Activated CD4-positive, alpha-beta T cell treated with anti-CD3 and anti-CD28 coated beads, Interleukin-2, Interleukin-6, amounts not matched to agents 100 ng/mL and 50 ng/mL, durations not matched to agents 16 hours and 8 hours (primary cell): Measurements from ENCODE around the gene OGDH.
A peak's percentile ranks its signal among the peaks of the same experiment; 100 is the strongest.
"Not testable (repeated sequence)": the region's sequence is repeated elsewhere in the genome, so short reads cannot be mapped to it uniquely, and the experiment has no call there.

Source experiments
- DNase-seq: peaks from one replicate; pipeline ENCODE4 v3.0.0-alpha.2; 2020

OGDH gene

DNA sequence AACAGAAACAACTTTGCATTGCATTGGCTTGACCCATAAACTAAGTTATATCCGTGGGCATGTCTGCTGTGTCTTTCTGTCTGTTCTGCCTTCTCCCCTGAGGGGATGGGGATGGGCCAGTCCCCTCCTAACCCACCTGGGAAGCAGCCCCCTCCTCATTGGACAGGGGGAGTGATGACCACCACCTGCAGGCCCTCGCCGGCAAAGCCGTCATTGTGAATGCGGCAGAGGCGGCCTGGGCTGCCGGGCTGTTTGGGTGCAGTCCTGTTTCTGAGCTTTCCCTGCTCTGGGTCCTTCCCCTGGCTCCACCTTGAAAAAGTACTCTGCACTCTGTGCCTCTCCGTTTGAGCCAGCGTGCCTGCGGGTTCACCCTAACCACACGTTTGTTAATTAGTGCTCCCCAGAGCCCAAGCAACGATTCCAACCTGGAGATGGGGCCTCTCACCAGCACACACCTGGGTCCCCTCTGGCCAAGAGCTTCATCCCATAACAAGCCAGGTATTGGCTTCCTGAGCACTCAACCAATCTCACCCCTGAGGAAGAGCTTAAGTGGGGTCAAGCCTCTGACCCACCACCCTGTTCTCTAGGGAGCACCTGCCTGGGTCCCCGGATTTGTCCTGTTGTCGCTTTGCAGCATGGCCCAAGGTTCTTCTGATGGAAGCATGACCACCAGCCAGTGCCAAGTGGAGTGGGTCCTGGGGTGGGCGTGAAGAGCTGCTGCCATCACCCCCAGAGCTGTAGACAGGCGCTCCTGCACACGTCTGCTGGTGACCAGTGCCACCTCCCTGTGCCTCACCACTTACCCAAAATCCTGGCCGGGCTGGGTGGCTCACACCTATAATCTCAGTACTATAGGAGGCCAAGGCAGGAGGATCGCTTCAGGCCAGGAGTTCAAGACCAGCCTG lies 102.8 kb downstream of the OGDH start:
- DNase-seq: no peak

DNA sequence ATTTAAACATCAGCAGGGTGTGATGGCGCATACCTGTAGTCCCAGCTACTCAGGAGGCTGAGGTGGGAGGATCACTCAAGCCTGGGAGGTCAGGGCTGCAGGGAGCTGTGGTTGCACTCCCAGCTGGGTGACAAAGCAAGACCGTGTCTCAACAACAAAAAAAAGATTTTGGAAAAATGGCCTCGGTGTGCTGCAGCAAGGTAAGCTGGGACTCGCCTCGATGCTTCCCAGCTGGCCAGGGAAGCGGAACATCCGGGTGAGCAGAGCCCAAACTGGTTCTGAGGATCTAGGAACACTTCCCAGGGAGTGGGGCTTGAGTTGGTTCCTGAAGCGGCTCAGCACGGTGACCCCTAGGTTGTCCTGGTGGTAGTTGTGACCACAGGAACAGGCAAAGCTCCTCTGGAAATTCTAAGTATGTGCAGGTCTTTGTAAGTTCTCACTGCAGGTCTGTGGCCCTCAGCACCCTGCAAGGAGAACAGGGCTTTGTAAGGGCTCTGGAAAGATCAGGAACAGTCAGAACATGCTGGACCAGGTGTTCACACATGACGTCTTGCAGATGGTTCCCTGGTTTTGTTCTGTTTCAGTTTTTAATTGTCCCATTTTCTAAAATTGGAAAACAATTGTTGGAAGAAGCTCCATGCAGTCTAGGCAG lies 103.6 kb downstream of the OGDH start:
- no peak for DNase-seq

DNA sequence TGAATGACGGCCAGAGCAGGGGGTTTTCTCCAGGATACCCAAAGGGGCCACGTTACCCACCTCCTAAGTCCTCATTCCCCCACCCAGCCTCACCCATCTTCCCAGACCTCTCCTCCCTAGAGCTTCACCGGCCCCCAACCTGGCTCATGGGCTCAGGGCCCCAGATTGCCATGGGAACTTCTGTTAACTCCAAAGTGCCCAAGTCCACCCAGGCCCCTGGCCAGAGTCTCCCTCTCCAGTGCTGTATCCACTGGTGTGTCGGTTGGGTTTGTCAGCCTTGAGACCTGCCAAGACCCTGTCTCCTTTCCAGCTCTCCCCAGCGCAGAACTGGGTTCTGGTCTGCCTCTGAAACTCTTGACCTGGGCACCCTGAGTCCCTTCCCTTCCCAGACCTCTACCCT lies 105.1 kb downstream of the OGDH start:
- no peak for DNase-seq

DNA sequence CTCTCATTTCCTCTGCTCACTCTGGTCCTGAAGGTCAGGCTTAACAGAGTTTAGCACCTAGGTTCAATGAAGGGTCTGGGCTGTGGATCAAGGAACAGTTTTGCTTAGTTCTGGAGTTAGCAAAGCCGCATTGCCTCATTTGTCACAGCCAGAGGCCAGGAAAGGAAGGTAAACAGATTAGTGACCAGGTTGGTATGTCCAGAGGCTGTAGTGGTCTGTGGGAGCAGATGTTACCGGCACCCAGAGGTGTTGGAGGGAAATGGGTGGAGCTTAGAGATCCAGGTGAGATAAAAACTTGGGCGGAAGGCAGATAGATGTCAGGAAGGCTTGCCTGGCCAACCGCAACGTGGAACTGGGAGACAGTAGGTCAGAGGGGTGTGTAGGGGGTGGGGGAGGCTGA lies 105.6 kb downstream of the OGDH start:
- no peak for DNase-seq

DNA sequence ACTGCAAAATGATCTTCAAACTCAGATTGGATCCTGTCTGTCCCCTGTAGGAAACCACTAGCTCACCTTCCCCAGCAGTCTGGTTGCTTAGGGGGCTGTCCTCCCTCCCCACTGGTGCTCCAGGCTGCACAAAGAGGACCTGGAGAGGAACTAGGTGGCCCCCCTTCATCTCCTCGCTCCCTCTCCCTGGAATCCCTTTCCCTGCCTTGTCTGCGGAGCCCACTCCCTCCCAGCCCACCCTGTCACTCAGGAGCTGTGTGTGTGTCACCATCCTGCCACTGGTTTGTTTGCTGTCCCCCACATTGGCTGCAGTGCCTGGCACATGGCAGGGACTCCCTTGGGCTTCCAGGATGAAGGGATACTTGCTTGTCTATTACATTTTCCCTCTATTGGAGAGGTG lies 106.7 kb downstream of the OGDH start:
- no peak for DNase-seq

DNA sequence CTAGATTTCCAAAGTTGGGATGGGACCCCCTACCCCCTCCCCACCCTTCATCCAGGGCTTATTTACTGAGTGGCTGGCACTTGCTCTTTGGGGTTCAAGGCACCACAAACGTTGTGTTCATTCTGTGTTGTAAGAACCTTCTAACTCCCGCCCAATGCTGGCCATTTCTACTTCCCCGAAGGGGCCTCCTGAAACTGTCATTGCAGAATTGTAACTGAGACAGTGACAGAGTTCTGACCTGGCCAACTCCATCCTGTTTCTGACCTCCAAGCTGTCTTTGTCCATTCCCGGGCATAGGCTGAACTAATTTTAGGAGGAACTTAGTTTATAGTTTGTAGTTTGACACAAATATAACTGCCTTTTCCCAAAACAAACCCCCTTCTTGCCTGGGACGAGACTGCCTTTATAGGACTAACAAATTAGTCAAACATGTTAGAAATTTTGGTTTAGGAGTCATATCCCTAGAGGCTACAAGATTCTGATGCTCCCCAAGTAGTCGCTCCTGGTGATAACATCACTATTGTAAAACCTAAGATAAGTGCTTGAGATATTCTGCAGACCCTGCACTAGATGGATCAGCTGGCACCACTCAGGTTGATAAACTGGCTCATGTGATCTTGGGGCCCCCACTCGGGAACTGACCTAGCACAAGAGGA lies 107.4 kb downstream of the OGDH start:
- no peak for DNase-seq

DNA sequence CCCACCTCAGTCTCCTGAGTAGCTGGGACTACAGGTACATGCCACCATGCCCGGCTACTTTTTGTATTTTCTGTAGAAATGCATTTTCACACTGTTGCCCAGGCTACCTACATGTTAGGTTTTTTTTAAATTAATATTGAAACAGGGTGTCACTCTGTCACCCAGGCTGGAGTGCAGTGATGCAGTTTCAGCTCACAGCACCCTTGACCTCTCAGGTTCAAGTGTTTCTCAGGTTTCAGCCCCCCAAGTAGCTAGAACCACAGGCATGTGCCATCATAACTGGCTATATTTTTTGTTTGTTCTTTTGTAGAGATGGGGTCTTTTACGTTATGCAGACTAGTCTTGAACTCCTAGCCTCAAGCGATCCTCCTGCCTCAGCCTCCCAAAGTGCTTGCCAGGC lies 109.8 kb downstream of the OGDH start:
- DNase-seq: no peak

DNA sequence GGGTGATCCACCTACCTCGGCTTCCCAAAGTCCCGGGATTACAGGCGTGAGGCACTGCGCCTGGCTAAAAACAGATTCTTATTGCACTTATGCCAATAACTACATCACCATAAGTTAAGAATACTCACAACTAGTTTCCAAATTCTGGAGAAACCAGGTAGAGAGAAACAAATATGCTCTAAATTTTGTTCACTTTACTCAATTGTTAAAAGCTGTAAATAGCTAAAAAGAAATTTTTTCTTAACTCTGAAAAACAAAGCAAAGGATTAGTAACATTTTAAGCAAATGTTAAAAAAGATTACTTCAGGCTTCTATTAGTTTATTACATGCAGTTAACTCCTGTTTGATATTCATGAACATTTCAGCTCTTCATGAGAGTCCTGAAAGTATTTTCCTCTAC lies 113.9 kb downstream of the OGDH start:
- DNase-seq: no peak

DNA sequence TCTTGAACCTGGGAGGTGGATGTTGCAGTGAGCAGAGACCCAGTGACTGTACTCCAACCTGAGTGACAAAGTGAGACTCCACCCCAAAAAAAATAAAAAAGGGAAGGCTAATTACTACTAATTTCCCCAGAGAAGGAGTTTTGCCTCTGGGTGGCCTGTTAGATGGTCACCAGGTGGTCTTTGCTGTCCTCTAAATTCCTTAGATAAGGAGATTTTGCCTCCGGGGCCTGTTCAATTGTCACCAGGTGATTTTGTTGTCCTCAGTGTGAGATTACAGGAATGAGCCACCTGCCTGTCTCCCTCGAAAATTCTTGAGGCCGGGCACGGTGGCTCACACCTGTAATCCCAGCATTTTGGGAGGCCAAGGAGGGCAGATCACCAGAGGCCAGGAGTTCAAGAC lies 117.8 kb downstream of the OGDH start:
- no peak for DNase-seq

DNA sequence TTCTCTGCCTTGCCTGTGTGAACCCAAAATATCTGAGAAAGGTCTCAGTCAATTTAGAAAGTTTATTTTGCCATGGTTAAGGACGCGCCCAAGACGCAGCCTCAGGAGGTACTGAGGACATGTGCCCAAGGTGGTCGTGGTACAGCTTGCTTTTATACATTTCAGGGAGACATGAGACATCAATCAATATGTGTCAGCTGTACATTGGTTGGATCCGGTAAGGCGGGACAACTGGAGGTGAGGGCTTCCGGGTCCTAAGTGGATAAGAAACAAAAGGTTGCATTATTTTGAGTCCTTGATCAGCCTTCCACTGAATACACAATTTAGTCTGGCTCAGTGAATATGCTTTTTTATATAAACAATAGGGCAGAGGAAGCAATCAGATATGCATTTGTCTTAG lies 119.8 kb downstream of the OGDH start:
- not testable (repeated sequence) for DNase-seq

DNA sequence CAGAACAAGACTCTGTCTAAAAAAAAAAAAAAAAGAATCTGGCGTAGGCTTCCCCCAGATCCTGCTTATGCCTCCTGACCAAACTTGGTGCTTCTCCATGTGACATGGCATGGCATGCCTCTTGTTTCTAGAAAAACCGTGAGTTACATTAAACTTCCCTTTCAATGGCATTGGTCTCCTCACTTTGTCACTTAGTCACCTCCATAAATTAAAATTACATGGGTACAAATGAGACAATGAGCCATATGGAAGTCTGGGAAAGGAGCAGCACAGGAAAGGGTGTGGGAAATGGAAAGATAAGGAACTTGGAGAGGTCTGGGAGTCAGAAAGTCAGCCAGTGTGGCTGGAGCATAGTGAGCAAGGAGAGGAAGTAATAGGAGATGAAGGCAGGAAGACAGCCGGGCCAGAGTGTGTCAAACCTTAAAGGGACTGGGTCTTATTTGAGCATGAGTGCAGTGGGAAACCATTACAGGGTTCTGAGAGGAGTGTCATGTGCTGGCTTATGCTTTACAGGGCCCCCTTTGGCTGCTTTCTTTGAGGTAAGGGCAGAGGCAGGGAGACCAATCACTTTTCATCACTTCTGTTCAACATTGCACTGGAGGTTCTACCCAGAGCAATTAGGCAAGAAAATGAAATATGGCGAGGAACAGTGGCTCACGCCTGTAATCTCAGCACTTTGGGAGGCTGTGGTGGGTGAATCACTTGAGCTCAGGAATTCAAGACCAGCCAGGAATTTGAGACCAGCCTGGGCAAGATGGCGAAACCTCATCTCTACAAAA lies 120.9 kb downstream of the OGDH start:
- DNase-seq: no peak

DNA sequence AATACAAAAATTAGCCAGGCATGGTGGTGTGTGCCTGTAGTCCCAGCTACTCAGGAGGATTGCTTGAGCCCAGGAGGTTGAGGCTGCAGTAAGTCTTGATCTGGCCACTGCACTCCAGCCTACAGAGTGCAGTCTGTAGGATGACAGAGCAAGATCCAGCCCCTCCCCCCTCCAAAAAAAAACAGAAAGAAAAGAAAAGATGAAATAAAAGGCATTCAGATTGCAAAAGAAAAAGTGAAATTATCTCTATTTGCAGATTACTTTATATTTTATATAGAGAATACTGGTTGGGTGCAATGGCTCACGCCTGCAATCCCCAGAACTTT lies 121.5 kb downstream of the OGDH start:
- DNase-seq: no peak

DNA sequence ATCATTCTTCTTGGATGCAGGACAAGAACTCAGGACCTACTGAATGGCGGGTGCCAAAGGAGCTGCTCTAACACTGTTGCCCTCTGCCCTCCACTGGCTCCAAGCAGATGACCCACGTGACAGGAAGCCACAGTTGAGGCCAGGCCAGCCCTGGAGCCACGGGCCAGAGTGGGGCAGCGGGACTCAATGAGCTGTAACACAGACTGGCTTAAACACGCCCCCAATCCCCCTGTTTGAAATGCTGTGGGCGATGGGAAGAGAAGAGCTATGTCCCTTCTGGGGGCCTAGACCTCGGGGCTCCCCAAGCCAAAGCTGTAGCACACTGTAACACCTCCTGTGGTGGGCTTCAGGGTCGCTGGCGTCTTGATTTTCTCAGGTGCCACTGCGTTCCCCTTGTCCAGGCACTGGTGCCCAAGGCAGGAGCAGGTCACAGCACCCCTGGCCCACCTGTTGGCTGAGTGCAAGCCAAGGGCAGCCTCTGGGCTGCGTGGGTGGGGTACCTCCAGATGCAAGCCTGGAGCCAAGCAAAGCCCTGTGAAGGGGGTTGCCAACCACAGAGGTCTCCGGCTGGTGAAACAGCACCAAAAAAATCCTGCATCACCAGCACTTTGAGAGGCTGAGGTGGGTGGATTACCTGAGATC lies 123.6 kb downstream of the OGDH start:
- no peak for DNase-seq

DNA sequence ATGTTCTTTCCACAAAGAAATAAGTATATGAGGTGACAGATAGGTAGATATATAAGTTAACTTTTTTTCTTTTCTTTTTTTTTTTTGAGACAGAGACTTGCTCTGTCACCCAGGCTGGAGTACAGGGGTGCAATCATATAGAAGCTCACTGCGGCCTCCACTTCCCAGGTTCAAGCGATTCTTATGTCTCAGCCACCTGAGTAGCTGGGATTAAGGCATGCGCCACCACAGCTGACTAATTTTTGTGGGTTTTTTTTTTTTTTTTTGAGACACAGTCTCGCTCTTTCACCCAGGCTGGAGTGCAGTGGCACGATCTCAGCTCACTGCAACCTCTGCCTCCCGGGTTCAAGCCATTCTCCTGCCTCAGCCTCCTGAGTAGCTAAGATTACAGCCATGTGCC lies 126.5 kb downstream of the OGDH start:
- DNase-seq: not testable (repeated sequence)

DNA sequence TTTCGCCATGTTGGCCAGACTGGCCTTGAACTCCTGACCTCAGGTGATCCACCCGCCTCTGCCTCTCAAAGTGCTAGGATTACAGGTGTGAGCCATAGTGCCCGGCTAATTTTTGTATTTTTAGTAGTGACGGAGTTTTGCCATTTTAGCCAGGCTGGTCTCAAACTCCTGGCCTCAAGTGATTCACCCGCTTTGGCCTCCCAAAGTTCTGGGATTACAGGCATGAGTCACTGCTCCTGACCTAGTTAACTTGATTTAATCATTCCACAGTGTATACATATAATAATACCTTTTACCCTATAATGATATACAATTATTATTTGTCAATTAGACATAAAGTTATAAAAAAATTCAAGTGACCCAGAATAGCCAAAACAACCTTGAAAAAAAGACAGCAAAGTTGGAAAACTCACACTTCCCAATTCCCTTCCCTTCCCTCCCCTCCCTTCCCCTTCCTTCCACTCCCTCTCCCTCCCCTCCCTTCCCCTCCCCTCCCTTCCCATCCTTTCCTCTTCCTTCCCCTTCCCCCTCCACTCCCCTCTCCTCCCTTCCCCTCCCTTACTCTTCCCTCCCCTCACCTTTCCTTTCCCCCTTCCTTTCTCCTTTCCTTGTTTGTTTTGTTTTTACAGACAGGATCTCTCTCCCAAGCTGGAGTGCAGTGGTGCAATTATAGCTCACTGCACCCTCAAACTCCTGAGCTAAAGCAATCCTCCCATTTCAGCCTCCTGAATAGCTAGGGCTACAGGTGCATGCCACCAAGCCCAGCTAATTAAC lies 127.5 kb downstream of the OGDH start:
- DNase-seq: no peak

DNA sequence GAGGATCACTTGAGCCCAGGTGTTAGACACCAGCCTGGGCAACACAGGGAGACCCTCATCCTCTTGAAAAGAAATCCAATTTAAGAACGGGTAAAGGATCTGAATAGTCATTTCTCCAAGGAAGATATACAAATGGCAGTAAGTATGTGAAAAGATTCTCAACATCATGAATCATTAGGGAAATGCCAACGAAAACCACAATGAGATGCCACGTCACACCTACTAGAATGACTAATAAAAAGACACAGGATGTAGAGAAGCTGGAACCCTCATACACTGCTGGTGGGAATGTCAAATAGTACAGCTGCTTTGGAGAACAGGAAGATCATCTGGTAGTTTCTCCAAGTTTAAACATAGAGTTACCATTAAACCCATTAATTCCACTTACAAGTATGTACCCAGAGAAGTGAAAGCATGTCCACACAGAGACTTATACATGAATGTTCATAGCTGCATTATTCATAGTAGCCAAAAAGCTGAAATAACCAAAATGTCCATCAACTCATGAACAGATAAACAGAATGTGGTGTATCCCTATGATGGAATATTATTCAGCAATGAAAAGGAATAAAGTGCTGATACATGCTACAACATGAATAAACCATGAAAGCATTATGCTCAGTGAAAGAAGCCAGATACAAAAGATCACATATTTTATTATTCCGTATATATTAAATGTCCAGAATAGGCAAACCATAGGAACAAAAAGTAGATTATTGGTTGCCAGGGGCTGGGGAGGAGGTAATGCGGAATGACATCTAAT lies 129.2 kb downstream of the OGDH start:
- DNase-seq: peak; percentile 86

DNA sequence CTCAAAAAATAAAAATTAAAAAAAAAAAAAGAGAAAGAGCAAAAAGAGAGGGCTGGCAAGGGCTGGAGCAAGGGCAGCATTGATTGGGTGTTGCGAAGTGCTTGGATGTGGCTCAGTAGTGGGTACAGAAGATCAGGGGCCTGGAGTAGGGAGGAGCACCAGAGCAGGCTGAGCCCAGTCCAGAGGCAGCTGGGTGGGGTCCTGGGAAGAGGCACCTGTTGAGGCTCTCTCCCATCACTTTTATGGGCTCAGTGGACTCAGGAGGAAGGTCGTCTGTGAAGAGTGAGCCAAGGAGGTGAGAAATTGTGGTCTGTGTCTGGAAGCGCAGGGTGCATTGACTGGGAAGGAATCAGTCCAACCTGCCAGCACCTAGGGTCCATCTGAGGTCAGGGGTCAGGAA lies 130.5 kb downstream of the OGDH start:
- no peak for DNase-seq

DNA sequence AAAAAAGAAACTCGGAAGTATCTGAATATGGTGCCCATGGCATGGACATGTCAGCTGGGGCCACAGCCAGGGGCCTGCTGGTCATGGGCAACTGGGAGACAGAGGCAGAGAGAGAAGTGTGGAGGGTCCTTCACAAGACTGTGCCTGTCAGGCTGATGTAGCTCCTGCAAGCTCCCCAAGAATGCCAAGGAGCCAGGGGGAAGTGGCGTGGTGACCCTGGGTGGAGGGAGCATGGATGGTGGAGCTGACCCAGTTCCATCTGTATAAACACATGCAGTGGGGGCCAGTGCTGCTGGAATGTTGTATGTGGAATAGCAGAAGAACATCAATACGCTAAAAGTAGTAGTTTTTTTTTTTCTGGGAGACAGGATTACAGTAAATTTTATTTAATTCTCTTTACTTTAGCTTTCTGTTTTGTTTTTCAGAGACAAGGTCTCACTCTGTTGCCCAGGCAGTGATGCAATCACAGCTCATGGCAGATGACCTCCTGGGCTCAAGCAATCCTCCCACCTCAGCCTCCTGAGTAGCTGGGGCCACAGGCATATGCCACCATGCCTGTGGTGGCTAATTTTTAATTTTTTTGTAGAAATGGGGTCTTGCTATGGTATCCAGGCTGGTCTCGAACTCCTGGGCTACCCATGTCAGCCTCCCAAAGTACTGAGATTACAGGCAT lies 131.8 kb downstream of the OGDH start:
- DNase-seq: no peak

DNA sequence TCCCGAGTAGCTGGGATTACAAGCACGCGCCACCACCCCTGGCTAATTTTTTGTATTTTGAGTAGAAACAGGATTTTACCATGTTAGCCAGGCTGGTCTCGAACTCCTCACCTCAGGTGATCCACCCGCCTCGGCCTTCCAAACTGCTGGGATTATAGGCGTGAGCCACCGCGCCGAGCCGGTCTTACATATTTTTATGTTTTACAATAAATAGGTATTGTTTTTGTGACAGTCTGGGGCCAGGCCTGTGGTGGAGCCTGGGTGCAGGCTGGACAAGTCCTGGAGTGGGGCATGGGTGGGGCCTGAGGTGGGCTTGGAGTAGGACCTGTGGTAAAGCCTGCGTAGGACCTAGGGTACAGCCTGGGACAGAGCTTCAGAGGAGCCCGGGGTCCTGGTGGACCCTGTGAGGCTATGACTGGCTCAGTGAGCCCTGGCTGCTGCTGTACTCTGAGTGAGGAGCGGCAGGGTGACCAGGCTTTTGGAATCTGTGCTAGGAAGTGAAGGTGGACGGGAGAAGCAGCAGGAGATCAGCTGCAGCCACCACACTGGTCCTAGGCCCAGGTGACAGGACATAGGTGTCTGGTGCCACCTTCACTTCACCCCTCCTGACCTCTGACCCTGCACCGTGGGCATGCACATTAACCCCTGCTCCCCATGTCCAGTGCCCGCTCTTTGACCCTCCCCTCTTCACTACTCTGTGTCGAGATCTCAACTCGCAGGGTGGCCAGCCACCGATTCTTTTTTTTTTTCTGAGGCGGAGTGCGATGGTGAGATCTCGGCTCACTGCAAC lies 132.6 kb downstream of the OGDH start:
- no peak for DNase-seq

DNA sequence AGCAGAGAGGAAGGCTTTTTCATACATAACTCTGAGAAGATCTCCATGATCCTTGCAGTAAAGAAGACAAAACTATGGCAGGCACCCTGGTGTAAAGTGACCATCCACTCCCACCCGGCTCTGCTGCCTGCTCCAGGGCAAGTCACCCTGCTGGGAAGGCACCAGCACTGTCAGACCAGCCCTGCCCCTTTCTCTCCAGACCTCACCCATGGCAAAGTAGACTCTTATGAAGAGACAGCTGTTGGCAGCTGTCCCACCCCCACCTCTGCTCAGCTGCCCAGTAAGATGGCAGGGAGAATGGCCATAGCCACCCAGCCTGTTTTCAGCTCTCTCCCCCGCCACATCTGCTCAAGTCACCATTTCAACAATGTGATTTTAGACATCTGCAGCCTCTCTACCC lies 133.6 kb downstream of the OGDH start:
- DNase-seq: no peak
